ENCODE results near the gene NOTCH1. TPM values are rescaled to one million over a fixed set of nuclear protein-coding genes. Genes with fewer than 3 reads are reported as not detected.

Gene NOTCH1
- total and polyA plus RNA-seq, 2 of the 13 experiments (the other 11 are each of a cell fraction or from before 2014, with no cell fraction given), result 0.09 to 0.35 TPM

- no peak for TF ChIP-seq SNAPC5 (CRISPR knock-in tag; IDR thresholded peaks at IDR 0.05; ENCODE audit: borderline replicate concordance)
- peak; percentile 65; the same call in 1 of the 2 replicates for TF ChIP-seq ZNF276 (CRISPR knock-in tag; IDR thresholded peaks at IDR 0.05; ENCODE audit: low read depth)
- TF ChIP-seq ZNF672 (CRISPR knock-in tag; IDR thresholded peaks at IDR 0.05), result no peak
- TF ChIP-seq JUNB (CRISPR knock-in tag; IDR thresholded peaks at IDR 0.05; ENCODE audit: borderline replicate concordance), result peak; percentile 60; the same call in 1 of the 2 replicates
- no peak for TF ChIP-seq FOXJ3 (CRISPR knock-in tag; IDR thresholded peaks at IDR 0.05; ENCODE audit: borderline replicate concordance)
- TF ChIP-seq, protein P1, sequence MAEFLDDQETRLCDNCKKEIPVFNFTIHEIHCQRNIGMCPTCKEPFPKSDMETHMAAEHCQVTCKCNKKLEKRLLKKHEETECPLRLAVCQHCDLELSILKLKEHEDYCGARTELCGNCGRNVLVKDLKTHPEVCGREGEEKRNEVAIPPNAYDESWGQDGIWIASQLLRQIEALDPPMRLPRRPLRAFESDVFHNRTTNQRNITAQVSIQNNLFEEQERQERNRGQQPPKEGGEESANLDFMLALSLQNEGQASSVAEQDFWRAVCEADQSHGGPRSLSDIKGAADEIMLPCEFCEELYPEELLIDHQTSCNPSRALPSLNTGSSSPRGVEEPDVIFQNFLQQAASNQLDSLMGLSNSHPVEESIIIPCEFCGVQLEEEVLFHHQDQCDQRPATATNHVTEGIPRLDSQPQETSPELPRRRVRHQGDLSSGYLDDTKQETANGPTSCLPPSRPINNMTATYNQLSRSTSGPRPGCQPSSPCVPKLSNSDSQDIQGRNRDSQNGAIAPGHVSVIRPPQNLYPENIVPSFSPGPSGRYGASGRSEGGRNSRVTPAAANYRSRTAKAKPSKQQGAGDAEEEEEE (CRISPR knock-in tag; IDR thresholded peaks at IDR 0.05; ENCODE audit: borderline replicate concordance), result no peak
- no peak for TF ChIP-seq TP53 (CRISPR knock-in tag; conservative IDR thresholded peaks at IDR 0.05)
- peak; percentile 48 for TF ChIP-seq ZNF781 (CRISPR knock-in tag; IDR thresholded peaks at IDR 0.05; ENCODE audit: borderline replicate concordance, not compliant biosample characterization)
- TF ChIP-seq ZNF883 (CRISPR knock-in tag; IDR thresholded peaks at IDR 0.05; ENCODE audit: not compliant biosample characterization), result no peak
- TF ChIP-seq, protein P2, sequence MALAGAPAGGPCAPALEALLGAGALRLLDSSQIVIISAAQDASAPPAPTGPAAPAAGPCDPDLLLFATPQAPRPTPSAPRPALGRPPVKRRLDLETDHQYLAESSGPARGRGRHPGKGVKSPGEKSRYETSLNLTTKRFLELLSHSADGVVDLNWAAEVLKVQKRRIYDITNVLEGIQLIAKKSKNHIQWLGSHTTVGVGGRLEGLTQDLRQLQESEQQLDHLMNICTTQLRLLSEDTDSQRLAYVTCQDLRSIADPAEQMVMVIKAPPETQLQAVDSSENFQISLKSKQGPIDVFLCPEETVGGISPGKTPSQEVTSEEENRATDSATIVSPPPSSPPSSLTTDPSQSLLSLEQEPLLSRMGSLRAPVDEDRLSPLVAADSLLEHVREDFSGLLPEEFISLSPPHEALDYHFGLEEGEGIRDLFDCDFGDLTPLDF (CRISPR knock-in tag; IDR thresholded peaks at IDR 0.05), result no peak
- no peak for TF ChIP-seq NFKBIZ (CRISPR knock-in tag; IDR thresholded peaks at IDR 0.05)
- TF ChIP-seq ZNF264 (CRISPR knock-in tag; IDR thresholded peaks at IDR 0.05), result peak; percentile 59; the same call in 1 of the 2 replicates
- 0 out of 2 replicates have a peak, but pooled peaks have one; percentile 21 for TF ChIP-seq KDM3A (CRISPR knock-in tag; IDR thresholded peaks at IDR 0.05; ENCODE audit: low read depth)
- TF ChIP-seq, protein P3, sequence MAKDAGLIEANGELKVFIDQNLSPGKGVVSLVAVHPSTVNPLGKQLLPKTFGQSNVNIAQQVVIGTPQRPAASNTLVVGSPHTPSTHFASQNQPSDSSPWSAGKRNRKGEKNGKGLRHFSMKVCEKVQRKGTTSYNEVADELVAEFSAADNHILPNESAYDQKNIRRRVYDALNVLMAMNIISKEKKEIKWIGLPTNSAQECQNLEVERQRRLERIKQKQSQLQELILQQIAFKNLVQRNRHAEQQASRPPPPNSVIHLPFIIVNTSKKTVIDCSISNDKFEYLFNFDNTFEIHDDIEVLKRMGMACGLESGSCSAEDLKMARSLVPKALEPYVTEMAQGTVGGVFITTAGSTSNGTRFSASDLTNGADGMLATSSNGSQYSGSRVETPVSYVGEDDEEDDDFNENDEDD (CRISPR knock-in tag; IDR thresholded peaks at IDR 0.05; ENCODE audit: borderline replicate concordance), result peak; percentile 90
- no peak for TF ChIP-seq ZNF296 (CRISPR knock-in tag; conservative IDR thresholded peaks at IDR 0.05)
- peak; percentile 69; the same call in 1 of the 2 replicates for TF ChIP-seq SRY (CRISPR knock-in tag; IDR thresholded peaks at IDR 0.05)
- TF ChIP-seq ZNF234 (CRISPR knock-in tag; conservative IDR thresholded peaks at IDR 0.05), result no peak
- peak; percentile 65 for TF ChIP-seq RARA (CRISPR knock-in tag; IDR thresholded peaks at IDR 0.05)
Measured at GRCh38 chr9:136567651-136568287, 21.9 kb upstream of the NOTCH1 start (continued).
